T-helper 2 cell treated with Interferon-gamma antibody and Interleukin-4, amounts not matched to agents 100 ng/mL and 5 ng/mL, for 36 hours (primary cell): Measurements from ENCODE around the gene CCDC6. TPM values are rescaled to one million over a fixed set of nuclear protein-coding genes. Genes with fewer than 3 reads are reported as not detected.

Experiments used
- intact Hi-C: fragments of 100-400 bp; cut with micrococcal nuclease; formaldehyde crosslinking; loops from one replicate; pipeline ENCODE4 v1.15.1; 2023
- total RNA-seq: library from RNA; stranded (reverse); gene quantifications from 2 replicates; pipeline ENCODE4 v1.2.3, GENCODE V29; 2022

CCDC6 gene
- total RNA-seq, 1 donor from 2014 or later: 24.2 TPM

- intact Hi-C loops: no loop called here
Measured at GRCh38 chr10:59856104-59856503, 50.3 kb downstream of the CCDC6 start.

GRCh38 chr10:59854571-59854970, 51.8 kb downstream of the CCDC6 start:
- intact Hi-C loops: no loop called here

- intact Hi-C loops: no loop called here
Measured at GRCh38 chr10:59852670-59853069, 53.7 kb downstream of the CCDC6 start.

GRCh38 chr10:59851864-59852263, 54.5 kb downstream of the CCDC6 start:
- intact Hi-C loops: no loop called here

GRCh38 chr10:59847888-59848287, 58.5 kb downstream of the CCDC6 start:
- intact Hi-C loops: no loop called here

- intact Hi-C loops: no loop called here
Measured at GRCh38 chr10:59847326-59847725, 59.0 kb downstream of the CCDC6 start.

- intact Hi-C loops: no loop called here
Measured at GRCh38 chr10:59844436-59844835, 61.9 kb downstream of the CCDC6 start.

- intact Hi-C loops: no loop called here
Measured at GRCh38 chr10:59843748-59844147, 62.6 kb downstream of the CCDC6 start.

GRCh38 chr10:59839576-59839975, 66.8 kb downstream of the CCDC6 start:
- intact Hi-C loops: loop anchor here (10.0 kb wide), 1 partner anchor 195 kb away; no protein-coding TSS in a partner anchor

- intact Hi-C loops: loop anchor here (10.0 kb wide), 1 partner anchor 197 kb away; no protein-coding TSS in a partner anchor
Measured at GRCh38 chr10:59838085-59838789, 68.1 kb downstream of the CCDC6 start.

- intact Hi-C loops: loop anchor here (10.0 kb wide), 1 partner anchor 201 kb away; no protein-coding TSS in a partner anchor
Measured at GRCh38 chr10:59833810-59834209, 72.5 kb downstream of the CCDC6 start.

- intact Hi-C loops: loop anchor here (10.0 kb wide), 1 partner anchor 202 kb away; no protein-coding TSS in a partner anchor
Measured at GRCh38 chr10:59832506-59832905, 73.8 kb downstream of the CCDC6 start.

- intact Hi-C loops: loop anchor here (10.0 kb wide), 1 partner anchor 203 kb away; no protein-coding TSS in a partner anchor
Measured at GRCh38 chr10:59831658-59832503, 74.5 kb downstream of the CCDC6 start.

GRCh38 chr10:59830601-59831259, 75.6 kb downstream of the CCDC6 start:
- intact Hi-C loops: loop anchor here (1.0 to 10.0 kb wide), 3 partner anchors 76 to 204 kb away; partner anchors contain the start of gene CCDC6

- intact Hi-C loops: no loop called here
Measured at GRCh38 chr10:59829601-59830000, 76.8 kb downstream of the CCDC6 start.

- intact Hi-C loops: no loop called here
Measured at GRCh38 chr10:59829024-59829423, 77.3 kb downstream of the CCDC6 start.

- intact Hi-C loops: no loop called here
Measured at GRCh38 chr10:59825932-59826331, 80.4 kb downstream of the CCDC6 start.

- intact Hi-C loops: no loop called here
Measured at GRCh38 chr10:59823751-59824150, 82.6 kb downstream of the CCDC6 start.

GRCh38 chr10:59823111-59823510, 83.2 kb downstream of the CCDC6 start:
- intact Hi-C loops: no loop called here

GRCh38 chr10:59820471-59820870, 85.9 kb downstream of the CCDC6 start:
- intact Hi-C loops: no loop called here

GRCh38 chr10:59819683-59820082, 86.7 kb downstream of the CCDC6 start:
- intact Hi-C loops: no loop called here

GRCh38 chr10:59819265-59819664, 87.1 kb downstream of the CCDC6 start:
- intact Hi-C loops: no loop called here
